WERI-Rb-1 (cell line): Measurements from ENCODE around the gene CFAP53.

Source experiments
- DNase-seq: peaks from one replicate; pipeline ENCODE4 v3.0.0-alpha.2; 2020
- H3K27ac ChIP-seq: fragments of 250-450 bp; sonication (Bioruptor Pico); 2 replicates; pipeline ENCODE4 v1.5.1; 2020; ENCODE audit warnings: mild to moderate bottlenecking, moderate library complexity
- H3K27me3 ChIP-seq: fragments of 250-450 bp; sonication (Bioruptor Pico); 2 replicates; pipeline ENCODE4 v1.5.1; 2021; ENCODE audit warnings: mild to moderate bottlenecking, low read depth, moderate library complexity; ENCODE audit not compliant: insufficient read depth, severe bottlenecking
- H3K36me3 ChIP-seq: fragments of 250-450 bp; sonication (Bioruptor Pico); 2 replicates; pipeline ENCODE4 v1.5.1; 2020; ENCODE audit warnings: mild to moderate bottlenecking, moderate library complexity
- H3K4me3 ChIP-seq: 2 replicates; pipeline ENCODE4 v1.5.1; 2011; ENCODE audit warnings: low read depth, mild to moderate bottlenecking, control low read depth, low read length
- H3K9me3 ChIP-seq: fragments of 250-450 bp; sonication (Bioruptor Pico); 2 replicates; pipeline ENCODE4 v1.5.1; 2021; ENCODE audit warnings: mild to moderate bottlenecking, moderate library complexity; ENCODE audit not compliant: severe bottlenecking
- CTCF ChIP-seq: IDR thresholded peaks from 2 replicates; pipeline ENCODE4 v1.5.1; 2011; ENCODE audit warnings: low read depth, mild to moderate bottlenecking, control low read depth, inconsistent platforms, low read length

CFAP53 gene

GRCh38 chr18:50276452-50276851 lies 10.2 kb upstream of the CFAP53 start:
- Histone ChIP-seq H3K36me3 (peaks cover 80% of the 10 kb centered on the region), H3K9me3 (no peaks in the 10 kb centered on the region), H3K4me3 (no peak overlapping the region), H3K27ac (no peak overlapping the region), H3K27me3 (no peaks in the 10 kb centered on the region)
- no peak for DNase-seq
- TF ChIP-seq CTCF = no peak

GRCh38 chr18:50275503-50276036 lies 9.3 kb upstream of the CFAP53 start:
- Histone ChIP-seq H3K27ac (no peak overlapping the region), H3K9me3 (no peaks in the 10 kb centered on the region), H3K27me3 (no peaks in the 10 kb centered on the region), H3K36me3 (peaks cover 84% of the 10 kb centered on the region), H3K4me3 (no peak overlapping the region)
- no peak for DNase-seq
- TF ChIP-seq CTCF = no peak

GRCh38 chr18:50274941-50275340 lies 8.6 kb upstream of the CFAP53 start:
- peaks cover 90% of the 10 kb centered on the region for H3K36me3 ChIP-seq
- H3K9me3 ChIP-seq = no peaks in the 10 kb centered on the region
- TF ChIP-seq CTCF = no peak
- no peak overlapping the region for H3K4me3 ChIP-seq
- DNase-seq = no peak
- no peaks in the 10 kb centered on the region for H3K27me3 ChIP-seq
- H3K27ac ChIP-seq = no peak overlapping the region

GRCh38 chr18:50274044-50274442 lies 7.7 kb upstream of the CFAP53 start:
- peaks cover 90% of the 10 kb centered on the region for H3K36me3 ChIP-seq
- no peak for TF ChIP-seq CTCF
- no peak overlapping the region for H3K4me3 ChIP-seq
- H3K9me3 ChIP-seq = no peaks in the 10 kb centered on the region
- no peak for DNase-seq
- H3K27ac ChIP-seq = no peak overlapping the region
- H3K27me3 ChIP-seq = no peaks in the 10 kb centered on the region

- Histone ChIP-seq H3K9me3 (no peaks in the 10 kb centered on the region), H3K27me3 (no peaks in the 10 kb centered on the region), H3K36me3 (peaks cover 91% of the 10 kb centered on the region), H3K4me3 (no peak overlapping the region), H3K27ac (no peak overlapping the region)
- DNase-seq = no peak
- TF ChIP-seq CTCF = no peak
Observed at GRCh38 chr18:50273203-50274043, 7.1 kb upstream of the CFAP53 start.
